HuH-7.5 (cell line): ENCODE data around the gene PACSIN2.
"Not testable (repeated sequence)": the region's sequence is repeated elsewhere in the genome, so short reads cannot be mapped to it uniquely, and the experiment has no call there.

ENCODE experiments used
- DNase-seq: peaks from one replicate; pipeline ENCODE4 v3.0.0; 2011; ENCODE audit warnings: low spot score

The PACSIN2 gene

GRCh38 chr22:42991010-42991651 lies 23.8 kb downstream of the PACSIN2 start:
- DNase-seq: no peak

- no peak for DNase-seq
Observed at GRCh38 chr22:42990131-42990838, 24.7 kb downstream of the PACSIN2 start.

GRCh38 chr22:42986115-42986514 lies 28.8 kb downstream of the PACSIN2 start:
- DNase-seq: no peak

DNA sequence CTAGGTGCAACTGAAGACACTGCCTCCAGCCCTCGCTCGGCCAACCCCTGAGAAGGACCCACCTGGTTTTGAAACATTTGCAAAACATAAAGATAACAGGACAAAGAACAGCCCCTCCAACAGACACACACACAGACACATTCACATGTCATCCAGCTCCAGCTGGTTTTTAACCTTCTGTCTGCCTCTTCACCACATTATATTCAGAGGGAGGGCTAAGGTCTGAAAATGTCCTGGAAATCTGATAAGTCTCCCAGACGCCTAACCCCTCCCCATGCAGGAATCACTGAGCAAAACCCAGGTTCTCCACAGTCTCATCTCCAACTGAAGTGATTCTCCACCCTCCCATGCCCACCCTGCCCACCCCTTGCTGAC lies 29.4 kb downstream of the PACSIN2 start:
- no peak for DNase-seq

GRCh38 chr22:42984814-42985530 lies 30.0 kb downstream of the PACSIN2 start:
- no peak for DNase-seq

DNA sequence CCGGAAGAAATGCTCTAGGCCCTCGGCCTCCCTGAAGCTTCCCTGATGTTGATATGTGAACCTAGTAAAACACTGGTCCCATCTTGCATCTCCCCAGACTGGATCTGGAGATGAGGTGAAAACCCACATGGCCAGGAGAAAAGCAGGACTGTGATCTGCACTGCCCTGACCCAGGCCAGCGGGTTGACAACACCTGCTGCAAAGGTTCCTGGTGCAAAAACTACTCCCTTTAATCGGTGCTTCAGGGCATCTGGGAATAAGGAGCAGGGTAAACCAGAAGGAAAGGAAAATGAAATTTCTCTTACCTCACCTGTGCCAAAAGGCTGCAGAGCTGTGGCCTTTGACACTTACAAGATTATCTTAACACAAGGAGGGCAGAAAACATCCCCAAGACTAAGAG lies 30.6 kb downstream of the PACSIN2 start:
- no peak for DNase-seq

- no peak for DNase-seq
Observed at GRCh38 chr22:42983470-42983869, 31.5 kb downstream of the PACSIN2 start.

GRCh38 chr22:42979606-42980005 lies 35.3 kb downstream of the PACSIN2 start:
- no peak for DNase-seq

- no peak for DNase-seq
Observed at GRCh38 chr22:42978453-42979103, 36.4 kb downstream of the PACSIN2 start.

DNA sequence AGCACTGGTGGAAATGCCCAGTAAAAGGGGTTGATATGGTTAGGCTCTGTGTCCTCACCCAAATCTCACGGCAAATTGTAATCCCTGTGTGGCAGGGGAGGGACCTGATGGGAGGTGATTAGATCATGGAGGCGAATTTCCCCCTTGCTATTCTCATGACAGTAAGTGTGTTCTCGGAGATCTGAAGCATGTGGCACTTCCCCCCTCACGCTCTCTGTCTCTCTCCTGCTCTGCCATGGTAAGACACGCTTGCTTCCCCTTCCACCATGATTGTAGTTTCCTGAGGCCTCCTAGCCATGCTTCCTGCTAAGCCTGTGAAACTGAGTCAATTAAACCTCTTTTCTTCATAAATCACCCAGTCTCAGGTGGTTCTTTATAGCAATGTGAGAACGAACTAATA lies 37.4 kb downstream of the PACSIN2 start:
- DNase-seq: no peak

GRCh38 chr22:42976217-42976933 lies 38.6 kb downstream of the PACSIN2 start:
- DNase-seq: no peak

DNA sequence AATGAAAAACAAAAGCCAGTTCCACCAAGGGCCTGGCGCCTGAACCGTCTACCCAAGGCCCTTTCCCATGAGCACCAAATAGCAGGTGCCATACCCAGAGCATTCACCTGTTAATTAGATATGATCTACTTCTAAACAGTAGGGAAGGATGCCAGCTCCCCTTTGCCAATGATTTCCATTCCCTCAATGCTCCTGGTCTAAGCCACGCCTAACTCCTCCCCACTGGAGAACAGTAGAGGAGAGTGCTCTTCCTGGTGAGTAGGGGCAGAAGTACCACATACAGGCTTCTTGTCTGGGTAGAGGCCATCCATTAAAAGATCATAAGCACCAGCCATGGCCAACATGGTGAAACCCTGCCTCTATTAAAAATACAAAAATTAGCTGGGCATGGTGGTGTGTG lies 40.7 kb downstream of the PACSIN2 start:
- no peak for DNase-seq

- DNase-seq: no peak
Observed at GRCh38 chr22:42973536-42973881, 41.4 kb downstream of the PACSIN2 start.

DNA sequence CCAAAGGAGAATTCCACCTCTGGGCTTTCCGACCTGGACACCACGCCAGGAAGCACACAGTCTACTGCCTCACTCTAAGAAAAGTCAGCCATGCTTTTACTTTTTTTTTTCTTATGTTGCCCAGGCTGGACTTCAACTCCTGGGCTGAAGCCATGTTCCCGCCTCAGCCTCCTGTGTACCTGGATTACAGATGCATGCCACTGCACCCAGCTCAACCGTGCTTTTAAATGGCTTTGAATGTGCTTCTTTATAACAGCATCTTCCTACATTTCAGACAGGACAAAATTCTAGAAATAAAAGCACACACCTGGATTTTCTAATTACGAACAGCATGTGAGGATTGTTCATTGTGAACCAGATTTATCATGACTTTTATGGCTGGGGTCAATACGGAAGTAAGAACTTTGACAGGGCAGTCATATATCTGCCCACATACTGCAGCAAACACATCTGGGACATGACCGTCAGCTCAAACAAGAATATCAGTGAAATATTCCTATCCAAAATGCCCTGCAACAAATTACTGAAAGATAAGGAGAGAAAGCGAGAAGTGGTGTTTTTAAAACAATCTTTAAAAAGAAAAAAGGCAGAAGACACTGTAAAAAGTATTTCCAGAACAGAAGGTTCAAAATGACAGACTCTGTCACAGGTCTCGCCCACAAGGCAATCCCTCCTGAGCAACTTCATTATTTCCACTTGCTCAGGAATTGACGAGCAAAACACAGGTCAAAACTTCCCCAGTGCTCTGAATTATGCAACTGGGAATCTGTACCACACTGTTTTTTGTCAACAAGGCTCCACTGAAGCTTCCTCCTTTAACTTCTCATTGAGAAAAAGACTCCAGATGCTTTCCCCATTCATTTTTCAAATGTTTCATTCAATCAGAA lies 42.1 kb downstream of the PACSIN2 start:
- no peak for DNase-seq

GRCh38 chr22:42971473-42971860 lies 43.5 kb downstream of the PACSIN2 start:
- not testable (repeated sequence) for DNase-seq

DNA sequence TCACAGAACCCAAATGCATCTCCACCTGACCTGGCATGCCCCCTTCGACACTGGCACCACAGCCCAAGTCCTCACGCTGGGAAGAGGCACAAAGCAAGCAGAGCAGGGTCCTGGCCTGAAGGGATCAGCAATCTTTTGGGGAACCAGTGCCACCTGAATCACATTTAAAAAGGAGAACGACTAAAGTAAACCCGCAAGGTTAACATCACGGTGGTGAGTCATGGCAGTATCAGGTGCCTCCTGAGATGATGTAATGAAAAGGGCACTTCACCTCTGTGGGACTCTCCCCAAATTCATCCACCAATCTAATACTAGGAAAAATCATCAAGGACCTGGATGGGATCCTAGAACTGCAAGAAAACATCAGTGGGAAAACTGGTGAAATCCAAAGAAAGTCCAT lies 44.9 kb downstream of the PACSIN2 start:
- DNase-seq: no peak

DNA sequence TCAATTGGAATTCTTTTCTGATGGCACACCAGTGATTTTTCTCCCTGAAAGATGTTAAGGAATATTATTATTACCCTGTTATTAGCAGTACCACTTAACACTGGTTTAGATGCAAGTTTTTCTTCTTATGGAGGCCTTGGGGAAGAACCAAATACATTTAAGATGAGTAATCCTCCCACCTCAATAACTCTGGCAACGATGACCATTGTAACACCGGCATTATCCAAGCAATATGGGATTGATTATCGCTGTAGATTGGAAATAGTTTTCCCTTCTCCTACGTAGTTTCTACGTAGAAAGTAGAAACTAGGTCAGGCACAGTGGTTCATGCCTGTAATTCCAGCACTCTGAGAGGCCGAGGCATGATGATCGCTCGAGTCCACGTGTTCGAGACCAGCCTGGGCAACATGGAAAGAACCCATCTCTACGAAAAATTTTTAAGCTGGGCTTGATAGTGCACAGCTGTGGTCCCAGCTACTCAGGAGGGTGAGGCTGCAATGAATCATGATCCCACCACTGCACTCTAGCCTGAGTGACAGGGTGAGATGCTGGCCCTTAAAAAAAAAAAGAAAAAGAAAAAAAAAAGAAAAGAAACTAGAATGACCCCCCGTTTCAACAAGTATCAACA lies 45.5 kb downstream of the PACSIN2 start:
- no peak for DNase-seq

DNA sequence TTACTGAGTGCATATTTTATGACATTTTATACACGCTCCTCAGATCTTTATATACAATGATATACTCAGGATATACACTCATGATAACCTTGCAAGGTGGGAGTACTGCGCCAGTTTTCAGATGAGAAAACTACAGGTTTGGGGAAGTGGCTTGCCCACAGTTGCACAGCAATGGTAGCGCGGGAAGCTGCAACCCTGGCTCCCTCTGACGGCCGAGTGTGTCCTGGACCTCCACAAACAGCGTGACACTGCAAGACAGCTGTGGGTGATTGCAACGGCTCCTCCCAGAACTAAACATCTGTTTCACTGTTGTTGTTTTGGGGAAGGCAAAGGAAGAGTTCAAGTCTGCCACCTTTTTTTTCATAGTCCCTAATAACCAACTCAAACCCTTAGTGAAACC lies 47.0 kb downstream of the PACSIN2 start:
- no peak for DNase-seq

DNA sequence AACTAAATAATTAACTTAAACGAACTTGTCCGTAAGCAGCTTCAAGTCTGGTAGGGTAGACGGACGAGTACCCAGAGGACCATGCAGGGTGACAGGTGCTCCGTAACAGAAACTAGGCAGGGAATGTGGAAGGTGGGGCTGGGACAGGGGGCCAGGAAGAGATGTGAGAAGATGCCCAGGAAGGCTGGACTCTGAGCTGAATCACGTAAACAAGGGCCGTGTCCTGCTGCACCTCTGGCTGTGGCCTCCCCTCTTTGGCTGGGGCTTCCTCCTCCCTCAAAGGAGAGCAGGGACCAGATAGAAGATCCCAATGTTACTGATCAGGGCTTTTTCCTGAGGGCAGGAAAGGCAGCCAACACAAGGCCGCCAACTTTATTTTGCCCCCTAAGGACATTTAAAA lies 47.9 kb downstream of the PACSIN2 start:
- no peak for DNase-seq

DNA sequence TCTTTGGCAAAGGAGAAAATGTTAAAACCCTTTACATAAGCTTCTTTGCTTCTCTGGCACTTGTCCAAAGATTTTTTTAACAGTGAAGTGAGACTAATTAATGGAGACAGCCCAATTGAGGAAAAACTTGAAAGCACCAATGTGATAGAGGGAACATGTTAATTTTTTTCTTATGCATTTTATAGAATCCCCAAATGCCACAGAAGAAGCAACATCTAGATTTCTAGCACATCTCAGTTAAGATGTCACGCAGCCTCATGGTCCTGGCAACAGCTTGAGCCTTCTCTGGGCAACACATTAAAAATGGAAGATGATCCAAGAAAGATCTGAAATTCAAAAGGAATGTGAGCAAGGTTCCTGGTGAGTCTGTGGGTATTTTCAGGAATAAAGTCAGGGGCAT lies 48.5 kb downstream of the PACSIN2 start:
- DNase-seq: no peak
